H9 (cell line): Measurements from ENCODE around the gene CDC5L. TPM values are rescaled to one million over a fixed set of nuclear protein-coding genes. Genes with fewer than 3 reads are reported as not detected.

Source experiments
- DNase-seq: peaks from one replicate; pipeline ENCODE4 v3.0.0-alpha.2; 2017
- H2AFZ ChIP-seq: one replicate; pipeline ENCODE4 v1.6.1; 2013; ENCODE audit warnings: mild to moderate bottlenecking, low read length, control low read depth, moderate library complexity
- H2AK5ac ChIP-seq: 2 replicates; pipeline ENCODE4 v1.6.1; 2013; ENCODE audit warnings: low read length, control low read depth, mixed read lengths; ENCODE audit not compliant: insufficient read length
- H2BK120ac ChIP-seq: one replicate; pipeline ENCODE4 v1.6.1; 2013; ENCODE audit warnings: low read depth, mild to moderate bottlenecking, low read length, control low read depth, inconsistent platforms; ENCODE audit not compliant: poor library complexity, severe bottlenecking
- H2BK12ac ChIP-seq: 2 replicates; pipeline ENCODE4 v1.6.1; 2013; ENCODE audit warnings: low read length, control low read depth, mixed read lengths, low read depth; ENCODE audit not compliant: insufficient read length
- H2BK15ac ChIP-seq: 2 replicates; pipeline ENCODE4 v1.6.1; 2013; ENCODE audit warnings: low read depth, low read length, control low read depth
- H2BK20ac ChIP-seq: one replicate; pipeline ENCODE4 v1.6.1; 2013; ENCODE audit warnings: low read depth, mild to moderate bottlenecking, low read length, control low read depth, inconsistent platforms; ENCODE audit not compliant: poor library complexity, severe bottlenecking
- H2BK5ac ChIP-seq: 2 replicates; pipeline ENCODE4 v1.6.1; 2013; ENCODE audit warnings: low read length, control low read depth, mixed read lengths; ENCODE audit not compliant: insufficient read length
- H3K14ac ChIP-seq: 2 replicates; pipeline ENCODE4 v1.6.1; 2013; ENCODE audit warnings: low read length, control low read depth; ENCODE audit not compliant: insufficient read depth
- H3K18ac ChIP-seq: 2 replicates; pipeline ENCODE4 v1.6.1; 2013; ENCODE audit warnings: low read depth, mild to moderate bottlenecking, mixed read lengths, low read length, control low read depth; ENCODE audit not compliant: insufficient read length
- H3K23ac ChIP-seq: 2 replicates; pipeline ENCODE4 v1.6.1; 2013; ENCODE audit warnings: low read length, control low read depth, mixed read lengths, low read depth; ENCODE audit not compliant: insufficient read length
- H3K23me2 ChIP-seq: 2 replicates; pipeline ENCODE4 v1.6.1; 2013; ENCODE audit warnings: low read depth, mild to moderate bottlenecking, mixed read lengths, low read length, control low read depth; ENCODE audit not compliant: insufficient read length, poor library complexity, severe bottlenecking
- H3K27ac ChIP-seq: 2 replicates; pipeline ENCODE4 v1.5.1; 2013; ENCODE audit warnings: low read length, control low read depth, mixed read lengths, low read depth; ENCODE audit not compliant: insufficient read length
- H3K27me3 ChIP-seq: 2 replicates; pipeline ENCODE4 v1.6.1; 2013; ENCODE audit warnings: low read length, control low read depth, inconsistent platforms; ENCODE audit not compliant: insufficient read depth
- H3K4ac ChIP-seq: 2 replicates; pipeline ENCODE4 v1.6.1; 2013; ENCODE audit warnings: low read depth, mild to moderate bottlenecking, control low read depth, inconsistent platforms, low read length, moderate library complexity
- H3K4me1 ChIP-seq: 2 replicates; pipeline ENCODE4 v1.6.1; 2013; ENCODE audit warnings: low read length, control low read depth, inconsistent platforms; ENCODE audit not compliant: insufficient read depth
- H3K4me2 ChIP-seq: 2 replicates; pipeline ENCODE4 v1.6.1; 2013; ENCODE audit warnings: low read length, control low read depth, mixed read lengths; ENCODE audit not compliant: insufficient read length, insufficient read depth
- H3K56ac ChIP-seq: 2 replicates; pipeline ENCODE4 v1.6.1; 2013; ENCODE audit warnings: low read depth, mild to moderate bottlenecking, mixed read lengths, low read length, control low read depth; ENCODE audit not compliant: insufficient read length
- H3K79me1 ChIP-seq: 2 replicates; pipeline ENCODE4 v1.6.1; 2013; ENCODE audit warnings: low read depth, mild to moderate bottlenecking, moderate library complexity, low read length, control low read depth, inconsistent platforms; ENCODE audit not compliant: insufficient read depth, poor library complexity, severe bottlenecking
- H3K79me2 ChIP-seq: 2 replicates; pipeline ENCODE4 v1.6.1; 2013; ENCODE audit warnings: low read length, control low read depth, inconsistent platforms; ENCODE audit not compliant: insufficient read depth
- H3K9ac ChIP-seq: 2 replicates; pipeline ENCODE4 v1.6.1; 2013; ENCODE audit warnings: low read length, control low read depth, mixed read lengths; ENCODE audit not compliant: insufficient read length; ENCODE audit errors: extremely low read depth
- H3K9me3 ChIP-seq: one replicate; pipeline ENCODE4 v1.6.1; 2013; ENCODE audit warnings: low read depth, low read length, inconsistent platforms; ENCODE audit not compliant: control insufficient read depth
- H3T11ph ChIP-seq: one replicate; pipeline ENCODE4 v1.6.1; 2013; ENCODE audit warnings: mild to moderate bottlenecking, low read length, control low read depth, inconsistent platforms
- H4K20me1 ChIP-seq: one replicate; pipeline ENCODE4 v1.6.1; 2013; ENCODE audit not compliant: control insufficient read depth, insufficient read length, insufficient read depth
- H4K5ac ChIP-seq: 2 replicates; pipeline ENCODE4 v1.6.1; 2013; ENCODE audit warnings: low read depth, mild to moderate bottlenecking, mixed read lengths, low read length, control low read depth; ENCODE audit not compliant: insufficient read length
- H4K8ac ChIP-seq: replicated peaks from 2 replicates; pipeline ENCODE4 v1.6.1; 2013; ENCODE audit warnings: low read length, control low read depth, mixed read lengths, low read depth; ENCODE audit not compliant: insufficient read length
- H4K91ac ChIP-seq: 2 replicates; pipeline ENCODE4 v1.6.1; 2013; ENCODE audit warnings: low read depth, mild to moderate bottlenecking, moderate library complexity, mixed read lengths, low read length, control low read depth; ENCODE audit not compliant: insufficient read length
- H3K27ac Mint-ChIP-seq, 3 experiments: 2 replicates in 2 of 3; 3 replicates in 1 of 3; pipeline ENCODE4 v1.8.0; 2020 to 2021; ENCODE audit warnings: mixed read lengths in 3 of 3, mild to moderate bottlenecking in 1 of 3, moderate library complexity in 1 of 3
- H3K27me3 Mint-ChIP-seq: 2 replicates; pipeline ENCODE4 v1.8.0; 2021; ENCODE audit warnings: low read depth, mild to moderate bottlenecking, moderate library complexity, mixed read lengths
- H3K36me3 Mint-ChIP-seq, 3 experiments: 2 replicates in 2 of 3; 3 replicates in 1 of 3; pipeline ENCODE4 v1.8.0; 2020 to 2021; ENCODE audit warnings: low read depth in 3 of 3, mixed read lengths in 3 of 3; ENCODE audit not compliant: insufficient read depth in 1 of 3
- H3K4me1 Mint-ChIP-seq, 2 experiments: 2 replicates each; pipeline ENCODE4 v1.8.0; 2020; ENCODE audit warnings: mixed read lengths in 2 of 2
- H3K4me3 Mint-ChIP-seq, 2 experiments: 2 replicates in 1 of 2; 3 replicates in 1 of 2; pipeline ENCODE4 v1.8.0; 2020 to 2021; ENCODE audit warnings: mild to moderate bottlenecking in 2 of 2, mixed read lengths in 2 of 2, moderate library complexity in 1 of 2
- H3K9me3 Mint-ChIP-seq, 2 experiments: 2 replicates in 1 of 2; 3 replicates in 1 of 2; pipeline ENCODE4 v1.8.0; 2020; ENCODE audit warnings: mild to moderate bottlenecking in 2 of 2, mixed read lengths in 2 of 2, moderate library complexity in 1 of 2
- CTCF ChIP-seq: fragments of 200-600 bp; sonication (generic); conservative IDR thresholded peaks from 3 replicates; pipeline ENCODE4 v1.8.0; 2021; ENCODE audit warnings: antibody characterized with exemption, mild to moderate bottlenecking
- WGBS: extraction: QIAGEN DNeasy Blood & Tissue Kit; methylation state at CpG from one replicate; pipeline ENCODE4 v1.1.7; 2013; ENCODE audit warnings: missing lambda C conversion rate, low lambda C conversion rate, mixed read lengths; ENCODE audit not compliant: insufficient read length; ENCODE audit errors: extremely low coverage; 5-methylcytosine and 5-hydroxymethylcytosine counted together
- total RNA-seq: library from RNA; stranded (reverse); gene quantifications from 2 replicates; pipeline ENCODE4 v1.2.1, GENCODE V29; 2021

Gene CDC5L
- total RNA-seq, 1 experiment from 2014 or later: 34.3 TPM

DNA sequence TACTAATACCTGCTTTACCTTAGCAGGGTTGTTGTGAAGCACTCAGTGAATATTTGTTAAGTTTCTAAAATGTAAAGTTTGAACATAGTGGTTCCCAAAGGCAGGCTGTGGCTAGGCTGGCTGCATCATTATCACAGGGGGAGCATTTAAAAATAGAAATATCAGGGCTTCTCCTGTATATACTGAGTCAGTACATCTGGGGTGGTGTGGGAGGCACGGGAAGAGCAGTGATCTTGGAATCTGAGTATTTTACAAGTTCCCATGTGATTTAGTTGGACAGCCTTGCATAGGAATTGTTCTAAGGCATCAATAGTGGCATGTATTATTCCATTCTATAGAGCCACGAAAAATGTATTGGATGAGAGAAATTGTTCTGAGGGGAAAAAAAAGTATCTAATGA lies 8.0 kb downstream of the CDC5L start:
- Histone ChIP-seq H4K20me1 (no peaks in the 10 kb centered on the region), H3K4ac (no peak overlapping the region), H2BK15ac (no peak overlapping the region), H2BK120ac (no peak overlapping the region), H3K14ac (no peak overlapping the region), H3K23me2 (no peaks in the 10 kb centered on the region), H3K4me1 (no peaks in the 10 kb centered on the region), H2BK12ac (no peak overlapping the region), H4K8ac (no peak overlapping the region), H3K9ac (no peak overlapping the region), H3K18ac (no peak overlapping the region), H2AFZ (no peak overlapping the region), H3K79me2 (no peaks in the 10 kb centered on the region; the same call in 1 of the 2 replicates), H3K9me3 (no peaks in the 10 kb centered on the region), H3K79me1 (peaks cover 10% of the 10 kb centered on the region), H3K4me2 (no peak overlapping the region), H3K23ac (no peak overlapping the region), H4K91ac (no peak overlapping the region), H3K27ac (no peak overlapping the region), H2AK5ac (no peak overlapping the region), H2BK5ac (no peak overlapping the region), H4K5ac (no peak overlapping the region), H3T11ph (no peak overlapping the region), H2BK20ac (no peak overlapping the region), H3K27me3 (no peaks in the 10 kb centered on the region), H3K56ac (no peak overlapping the region)
- Mint-ChIP-seq H3K4me1 (no peaks in the 10 kb centered on the region), H3K9me3 (no peaks in the 10 kb centered on the region), H3K36me3 (peaks cover 36 to 88% (median 84%) of the 10 kb centered on the region in 3 experiments; a peak in 6 of 7 replicates), H3K27ac (no peak overlapping the region), H3K27me3 (no peaks in the 10 kb centered on the region), H3K4me3 (no peak overlapping the region)
- DNase-seq: no peak
- WGBS: no CpG with 5 or more reads among the region's 2 CpGs
- no peak for TF ChIP-seq CTCF
